GM19035 (cell line): Measurements from ENCODE around the gene ERCC6.
A peak's percentile ranks its signal among the peaks of the same experiment; 100 is the strongest.

Experiments
- ATAC-seq: cut with Tn5 transposase; IDR thresholded peaks from one replicate; pipeline ENCODE4 v1.9.1; 2021; ENCODE audit not compliant: unreplicated experiment

Gene ERCC6

GRCh38 chr10:49512121-49512809 lies 26.7 kb downstream of the ERCC6 start:
- ATAC-seq: peak; percentile 55

GRCh38 chr10:49509771-49510303 lies 29.1 kb downstream of the ERCC6 start:
- no peak for ATAC-seq

GRCh38 chr10:49508654-49509053 lies 30.3 kb downstream of the ERCC6 start:
- ATAC-seq: no peak

GRCh38 chr10:49508249-49508648 lies 30.7 kb downstream of the ERCC6 start:
- ATAC-seq: no peak

GRCh38 chr10:49505589-49505988 lies 33.3 kb downstream of the ERCC6 start:
- no peak for ATAC-seq

- no peak for ATAC-seq
Observed at GRCh38 chr10:49505076-49505475, 33.8 kb downstream of the ERCC6 start.

GRCh38 chr10:49504528-49504927 lies 34.4 kb downstream of the ERCC6 start:
- ATAC-seq: no peak

- no peak for ATAC-seq
Observed at GRCh38 chr10:49502358-49502757, 36.6 kb downstream of the ERCC6 start.

GRCh38 chr10:49500412-49500811 lies 38.5 kb downstream of the ERCC6 start:
- no peak for ATAC-seq

GRCh38 chr10:49499305-49499851 lies 39.5 kb downstream of the ERCC6 start:
- no peak for ATAC-seq

GRCh38 chr10:49498425-49498824 lies 40.5 kb downstream of the ERCC6 start:
- ATAC-seq: no peak

- ATAC-seq: no peak
Observed at GRCh38 chr10:49497358-49497757, 41.6 kb downstream of the ERCC6 start.

- no peak for ATAC-seq
Observed at GRCh38 chr10:49488056-49488717, 50.7 kb downstream of the ERCC6 start.

GRCh38 chr10:49486738-49487137 lies 52.2 kb downstream of the ERCC6 start:
- no peak for ATAC-seq

GRCh38 chr10:49486009-49486408 lies 52.9 kb downstream of the ERCC6 start:
- ATAC-seq: no peak

GRCh38 chr10:49484486-49485235 lies 54.3 kb downstream of the ERCC6 start:
- ATAC-seq: no peak

GRCh38 chr10:49478819-49479218 lies 60.1 kb downstream of the ERCC6 start:
- ATAC-seq: no peak

GRCh38 chr10:49474901-49475300 lies 64.0 kb downstream of the ERCC6 start:
- ATAC-seq: no peak

- no peak for ATAC-seq
Observed at GRCh38 chr10:49471532-49471931, 67.4 kb downstream of the ERCC6 start.

- no peak for ATAC-seq
Observed at GRCh38 chr10:49465736-49466135, 73.2 kb downstream of the ERCC6 start.
